Spleen (tissue), 11 donors: ENCODE data around the gene AP1M1. TPM values are rescaled to one million over a fixed set of nuclear protein-coding genes. Genes with fewer than 3 reads are reported as not detected.

Experiments
- DNase-seq: peaks from one replicate; pipeline ENCODE4 v3.0.0-alpha.2; 2020
- H3K27ac ChIP-seq, 8 donors: fragments of 200-600 bp; sonication (generic) in 7 of 8; 1 replicate in 4 of 8; 2 replicates in 4 of 8; pipeline versions ENCODE4 v1.5.0 to v1.8.0; 2016 to 2021; ENCODE audit warnings: inconsistent platforms in 4 of 8, mild to moderate bottlenecking in 4 of 8, moderate library complexity in 1 of 8
- H3K27me3 ChIP-seq, 7 donors: fragments of 200-600 bp; sonication (generic) in 6 of 7; replicated peaks in 1 of 7; 1 replicate in 4 of 7; 2 replicates in 3 of 7; pipeline versions ENCODE4 v1.5.0 to v1.8.0; 2016 to 2021; ENCODE audit warnings: inconsistent platforms in 3 of 7, mild to moderate bottlenecking in 1 of 7
- H3K36me3 ChIP-seq, 6 donors: fragments of 200-600 bp; sonication (generic) in 5 of 6; 1 replicate in 4 of 6; 2 replicates in 2 of 6; pipeline versions ENCODE4 v1.5.0 to v1.8.0; 2016 to 2021; ENCODE audit warnings: inconsistent platforms in 2 of 6
- H3K4me1 ChIP-seq, 6 donors: fragments of 200-600 bp; sonication (generic) in 5 of 6; 1 replicate in 3 of 6; 2 replicates in 3 of 6; pipeline versions ENCODE4 v1.5.0 to v1.8.0; 2016 to 2021; ENCODE audit warnings: inconsistent platforms in 3 of 6
- H3K4me3 ChIP-seq, 8 donors: fragments of 200-600 bp; sonication (generic) in 7 of 8; 1 replicate in 4 of 8; 2 replicates in 4 of 8; pipeline versions ENCODE4 v1.5.0 to v1.8.0; 2016 to 2021; ENCODE audit warnings: inconsistent platforms in 4 of 8, mild to moderate bottlenecking in 4 of 8, moderate library complexity in 2 of 8
- H3K9me3 ChIP-seq, 8 donors: fragments of 200-600 bp; sonication (generic) in 7 of 8; 1 replicate in 4 of 8; 2 replicates in 4 of 8; pipeline versions ENCODE4 v1.5.0 to v1.8.0; 2016 to 2021; ENCODE audit warnings: inconsistent platforms in 4 of 8
- POLR2A ChIP-seq, 3 donors: fragments of 450-650 bp; IDR thresholded peaks; one replicate each; pipeline ENCODE4 v1.5.1; 2017; ENCODE audit warnings: antibody characterized with exemption in 3 of 3, mild to moderate bottlenecking in 1 of 3
- POLR2AphosphoS5 ChIP-seq, 3 donors: sonication (generic); formaldehyde crosslinking; IDR thresholded peaks; one replicate each; pipeline ENCODE4 v1.5.1; 2017; ENCODE audit warnings: antibody characterized with exemption in 3 of 3
- whole genome bisulfite sequencing, 5 donors: extraction: QIAGEN DNeasy Blood & Tissue Kit in 3 of 5; methylation state at CpG; one replicate each; pipeline versions ENCODE4 v1.1.5 to v1.1.7; 2013 to 2018; 5-methylcytosine and 5-hydroxymethylcytosine counted together
- intact Hi-C: fragments of 100-400 bp; cut with DNase I; formaldehyde crosslinking; loops from one replicate; pipeline ENCODE4 v1.15.0; 2023; ENCODE audit warnings: low total_unique reads
- polyA plus RNA-seq, 3 donors: library from polyadenylated mRNA; stranded (reverse); fragments of 200-250 nt; gene quantifications; one replicate each; pipeline ENCODE4 v1.2.1, GENCODE V29; 2013
- total RNA-seq, 7 donors: library from RNA; depleted of rRNA in 3 of 7; stranded (reverse); fragments of >200 nt in 3 of 7; fragmentation: NEBNext Ultra II Directional in 4 of 7; extraction: Animal tissue kit (Norgen Biotek cat#: 25700) in 4 of 7; gene quantifications; one replicate each; pipeline versions ENCODE4 v1.1.0 to v1.2.1, GENCODE V29; 2016 to 2021
- TF ChIP-seq, protein P1 (sequence below), 11 experiments: fragments of 200-600 bp in 7 of 11; fragments of 450-650 bp in 4 of 11; sonication (generic) in 4 of 11; IDR thresholded peaks in 8 of 11; conservative IDR thresholded peaks in 3 of 11; 1 replicate in 7 of 11; 2 replicates in 4 of 11; pipeline versions ENCODE4 v1.4.0 to v1.8.0; 2016 to 2021; ENCODE audit warnings: antibody characterized with exemption in 11 of 11, inconsistent platforms in 4 of 11, mild to moderate bottlenecking in 1 of 11
- donor health status: healthy with polysubstance abuse.
- donor health status: DM: no; HTN: no; CAD: no; lungs with moderate emphysema.
- donor health status: DM: no; HTN: no; CAD: no.
- donor health status: Bipolar disorder and iron deficiency.
- donor health status: healthy.
- donor health status: DM: no; HTN: no; CAD: no.
- donor health status: DM: yes; HTN: yes; CAD: no.

The AP1M1 gene
- total and polyA plus RNA-seq, 10 donors: 27.9 to 82.8 (median 60.5) TPM

- peaks cover 48 to 90% (median 69%) of the 10 kb centered on the region in 6 donors for H3K4me1 ChIP-seq
- no peak for DNase-seq
- WGBS, 5 donors: 44 to 53% (median 51%) methylated on average over 18 of the region's 18 CpGs
- peak overlapping the region in 5 of 8 donors; percentile 27 to 88 (median 84) for H3K27ac ChIP-seq
- H3K9me3 ChIP-seq: no peaks in the 10 kb centered on the region
- no peaks in the 10 kb centered on the region for H3K36me3 ChIP-seq
- TF ChIP-seq POLR2A (IDR thresholded peaks at IDR 0.05) (no peak), POLR2AphosphoS5 (IDR thresholded peaks at IDR 0.05) (no peak)
- TF ChIP-seq, protein P1, sequence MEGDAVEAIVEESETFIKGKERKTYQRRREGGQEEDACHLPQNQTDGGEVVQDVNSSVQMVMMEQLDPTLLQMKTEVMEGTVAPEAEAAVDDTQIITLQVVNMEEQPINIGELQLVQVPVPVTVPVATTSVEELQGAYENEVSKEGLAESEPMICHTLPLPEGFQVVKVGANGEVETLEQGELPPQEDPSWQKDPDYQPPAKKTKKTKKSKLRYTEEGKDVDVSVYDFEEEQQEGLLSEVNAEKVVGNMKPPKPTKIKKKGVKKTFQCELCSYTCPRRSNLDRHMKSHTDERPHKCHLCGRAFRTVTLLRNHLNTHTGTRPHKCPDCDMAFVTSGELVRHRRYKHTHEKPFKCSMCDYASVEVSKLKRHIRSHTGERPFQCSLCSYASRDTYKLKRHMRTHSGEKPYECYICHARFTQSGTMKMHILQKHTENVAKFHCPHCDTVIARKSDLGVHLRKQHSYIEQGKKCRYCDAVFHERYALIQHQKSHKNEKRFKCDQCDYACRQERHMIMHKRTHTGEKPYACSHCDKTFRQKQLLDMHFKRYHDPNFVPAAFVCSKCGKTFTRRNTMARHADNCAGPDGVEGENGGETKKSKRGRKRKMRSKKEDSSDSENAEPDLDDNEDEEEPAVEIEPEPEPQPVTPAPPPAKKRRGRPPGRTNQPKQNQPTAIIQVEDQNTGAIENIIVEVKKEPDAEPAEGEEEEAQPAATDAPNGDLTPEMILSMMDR (IDR thresholded peaks at IDR 0.05 in 8 of 11, conservative IDR thresholded peaks at IDR 0.05 in 3 of 11): no peak
- intact Hi-C loops: no loop called here
- H3K4me3 ChIP-seq: no peak overlapping the region
- H3K27me3 ChIP-seq: no peaks in the 10 kb centered on the region
Measured at GRCh38 chr19:16261584-16262368, 64.1 kb downstream of the AP1M1 start.

GRCh38 chr19:16262618-16263017, 64.9 kb downstream of the AP1M1 start:
- no peak for DNase-seq
- no peaks in the 10 kb centered on the region for H3K9me3 ChIP-seq
- peak overlapping the region in 6 of 8 donors; percentile 5 to 88 (median 84) for H3K27ac ChIP-seq
- TF ChIP-seq POLR2A (IDR thresholded peaks at IDR 0.05) (no peak), POLR2AphosphoS5 (IDR thresholded peaks at IDR 0.05) (no peak)
- TF ChIP-seq, protein P1 (IDR thresholded peaks at IDR 0.05 in 8 of 11, conservative IDR thresholded peaks at IDR 0.05 in 3 of 11): no peak
- H3K4me3 ChIP-seq: no peak overlapping the region
- 61 to 72% (median 66%) methylated on average over 7 to 8 of the region's 8 CpGs for WGBS, 5 donors
- H3K27me3 ChIP-seq: no peaks in the 10 kb centered on the region
- intact Hi-C loops: no loop called here
- peaks cover 48 to 89% (median 63%) of the 10 kb centered on the region in 6 donors for H3K4me1 ChIP-seq
- H3K36me3 ChIP-seq: no peaks in the 10 kb centered on the region

DNA sequence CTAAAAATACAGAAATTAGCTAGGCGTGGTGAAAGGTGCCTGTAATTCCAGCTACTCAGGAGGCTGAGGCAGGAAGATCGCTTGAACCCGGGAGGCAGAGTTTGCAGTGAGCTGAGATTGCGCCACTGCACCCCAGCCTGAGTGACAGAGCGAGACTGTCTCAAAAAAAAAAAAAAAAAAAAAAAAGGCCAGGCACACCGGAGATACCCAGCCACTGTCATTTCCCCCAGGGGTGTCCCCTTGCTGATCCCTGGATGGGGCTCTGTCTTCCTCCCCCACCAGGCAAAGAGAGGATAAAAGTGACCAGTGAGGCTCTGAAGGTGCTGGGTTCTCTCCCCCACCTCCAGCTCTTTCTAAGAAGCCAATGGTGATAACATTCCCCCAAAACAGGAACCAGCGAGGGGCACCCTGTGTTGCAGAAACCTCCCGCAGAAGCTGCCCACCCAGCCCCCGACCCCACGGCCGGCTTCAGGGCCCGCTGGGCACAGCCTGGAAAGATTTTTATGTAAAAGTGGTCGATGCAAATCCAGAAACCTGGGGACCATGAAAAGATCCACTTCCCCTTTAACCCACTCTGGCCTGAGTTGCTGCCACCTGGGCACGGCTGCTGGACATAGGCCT, 65.5 kb downstream of the AP1M1 start:
- Histone ChIP-seq H3K27me3 (no peaks in the 10 kb centered on the region), H3K9me3 (no peaks in the 10 kb centered on the region), H3K36me3 (no peaks in the 10 kb centered on the region), H3K27ac (peak overlapping the region in 5 of 8 donors; percentile 42 to 88 (median 84)), H3K4me3 (no peak overlapping the region), H3K4me1 (peaks cover 45 to 84% (median 57%) of the 10 kb centered on the region in 6 donors)
- 33 to 57% (median 43%) methylated on average over 13 to 14 of the region's 14 CpGs for WGBS, 5 donors
- TF ChIP-seq, protein P1 (IDR thresholded peaks at IDR 0.05 in 8 of 11, conservative IDR thresholded peaks at IDR 0.05 in 3 of 11): no peak
- TF ChIP-seq POLR2AphosphoS5 (IDR thresholded peaks at IDR 0.05) (no peak), POLR2A (IDR thresholded peaks at IDR 0.05) (no peak)
- peak; percentile 83 for DNase-seq
- intact Hi-C loops: no loop called here

DNA sequence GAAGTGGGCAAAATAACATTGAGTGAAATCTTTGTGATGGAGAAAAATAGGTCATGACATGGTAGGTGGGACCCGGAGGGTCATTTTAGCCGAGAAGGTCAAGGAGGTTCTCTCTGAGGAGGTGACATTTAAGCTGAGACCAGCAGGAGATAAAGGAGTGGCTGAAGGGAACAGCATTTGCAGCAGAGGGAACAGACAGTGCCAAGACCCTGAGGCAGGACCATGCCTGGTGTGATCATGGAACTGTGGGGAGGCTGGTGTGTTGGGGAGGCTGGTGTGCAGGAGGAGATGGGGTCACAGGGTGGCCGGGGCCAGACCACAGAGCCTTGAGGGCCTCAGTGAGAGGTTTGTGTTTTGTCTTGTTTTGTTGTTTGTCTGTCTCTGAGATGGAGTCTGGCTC, 67.5 kb downstream of the AP1M1 start:
- peaks cover 26 to 73% (median 37%) of the 10 kb centered on the region in 6 donors for H3K4me1 ChIP-seq
- no peak overlapping the region for H3K4me3 ChIP-seq
- peak overlapping the region in 4 of 8 donors; percentile 0 to 84 (median 84) for H3K27ac ChIP-seq
- 76 to 88% (median 81%) methylated on average over 3 of the region's 3 CpGs for whole genome bisulfite sequencing, 5 donors
- no peaks in the 10 kb centered on the region for H3K27me3 ChIP-seq
- no peak for DNase-seq
- H3K9me3 ChIP-seq: no peaks in the 10 kb centered on the region
- intact Hi-C loops: no loop called here
- no peaks in the 10 kb centered on the region for H3K36me3 ChIP-seq
- TF ChIP-seq POLR2A (IDR thresholded peaks at IDR 0.05) (no peak), POLR2AphosphoS5 (IDR thresholded peaks at IDR 0.05) (no peak)
- TF ChIP-seq, protein P1 (IDR thresholded peaks at IDR 0.05 in 8 of 11, conservative IDR thresholded peaks at IDR 0.05 in 3 of 11): no peak
